Stomach (tissue), 9 donors: ENCODE measurements around the gene SPAG16. TPM values are rescaled to one million over a fixed set of nuclear protein-coding genes. Genes with fewer than 3 reads are reported as not detected.

ENCODE experiments used
- DNase-seq, 2 donors: peaks; one replicate each; pipeline versions ENCODE4 v3.0.0 to v3.0.0-alpha.2; 2013 to 2019
- H3K27ac ChIP-seq, 5 donors: fragments of 200-600 bp in 4 of 5; sonication (generic) in 4 of 5; one replicate each; pipeline ENCODE4 v1.5.1; 2013 to 2019; ENCODE audit warnings: mild to moderate bottlenecking in 1 of 5, moderate library complexity in 1 of 5
- H3K27me3 ChIP-seq, 3 donors: fragments of 200-600 bp; sonication (generic); one replicate each; pipeline ENCODE4 v1.5.1; 2017 to 2019; ENCODE audit warnings: mixed run types in 1 of 3
- H3K36me3 ChIP-seq, 4 donors: fragments of 200-600 bp; sonication (generic); 1 replicate in 3 of 4; 2 replicates in 1 of 4; pipeline ENCODE4 v1.5.1; 2016 to 2019
- H3K4me1 ChIP-seq, 4 donors: fragments of 200-600 bp; sonication (generic); one replicate each; pipeline ENCODE4 v1.5.1; 2016 to 2019
- H3K4me3 ChIP-seq, 4 donors: fragments of 200-600 bp; sonication (generic) in 3 of 4; one replicate each; pipeline ENCODE4 v1.5.1; 2016 to 2019; ENCODE audit warnings: mild to moderate bottlenecking in 1 of 4
- H3K9me3 ChIP-seq, 4 donors: fragments of 200-600 bp; sonication (generic); one replicate each; pipeline ENCODE4 v1.5.1; 2016 to 2019
- EP300 ChIP-seq: sonication (generic); formaldehyde crosslinking; IDR thresholded peaks from one replicate; pipeline ENCODE4 v1.6.1; 2017; ENCODE audit warnings: antibody characterized with exemption
- POLR2A ChIP-seq, 4 donors: fragments of 450-650 bp; IDR thresholded peaks; one replicate each; pipeline ENCODE4 v1.6.1; 2016; ENCODE audit warnings: antibody characterized with exemption in 4 of 4, control low read depth in 2 of 4, mild to moderate bottlenecking in 1 of 4, moderate library complexity in 1 of 4
- POLR2AphosphoS5 ChIP-seq, 3 donors: sonication (generic); formaldehyde crosslinking; IDR thresholded peaks; one replicate each; pipeline ENCODE4 v1.6.1; 2016; ENCODE audit warnings: antibody characterized with exemption in 3 of 3
- WGBS, 5 donors: extraction: QIAGEN DNeasy Blood & Tissue Kit in 3 of 5; methylation state at CpG; one replicate each; pipeline versions ENCODE4 v1.1.5 to v1.1.7; 2013 to 2018; 5-methylcytosine and 5-hydroxymethylcytosine counted together
- intact Hi-C: fragments of 100-400 bp; cut with DNase I; formaldehyde crosslinking; loops from one replicate; pipeline ENCODE4 v1.15.1; 2023; ENCODE audit warnings: low total_unique reads
- polyA plus RNA-seq, 3 donors: library from polyadenylated mRNA; stranded (reverse); fragments of 200-250 nt; gene quantifications; one replicate each; pipeline ENCODE4 v1.2.3, GENCODE V29; 2013
- total RNA-seq, 5 donors: library from RNA; depleted of rRNA; stranded (reverse); fragments of >200 nt; gene quantifications; one replicate each; pipeline versions ENCODE4 v1.1.0 to v1.2.3, GENCODE V29; 2014 to 2016
- TF ChIP-seq, protein P1 (sequence below), 7 experiments: fragments of 450-650 bp in 4 of 7; fragments of 200-600 bp in 3 of 7; sonication (generic) in 3 of 7; IDR thresholded peaks; one replicate each; pipeline ENCODE4 v1.5.1; 2016 to 2019; ENCODE audit warnings: antibody characterized with exemption in 7 of 7, control low read depth in 2 of 7, mild to moderate bottlenecking in 1 of 7
- donor health status: healthy with polysubstance abuse.
- donor health status: Bipolar disorder and iron deficiency.
- donor health status: healthy.

Gene SPAG16
- total and polyA plus RNA-seq, 8 donors = 16.0 to 137 (median 34.4) TPM

DNA sequence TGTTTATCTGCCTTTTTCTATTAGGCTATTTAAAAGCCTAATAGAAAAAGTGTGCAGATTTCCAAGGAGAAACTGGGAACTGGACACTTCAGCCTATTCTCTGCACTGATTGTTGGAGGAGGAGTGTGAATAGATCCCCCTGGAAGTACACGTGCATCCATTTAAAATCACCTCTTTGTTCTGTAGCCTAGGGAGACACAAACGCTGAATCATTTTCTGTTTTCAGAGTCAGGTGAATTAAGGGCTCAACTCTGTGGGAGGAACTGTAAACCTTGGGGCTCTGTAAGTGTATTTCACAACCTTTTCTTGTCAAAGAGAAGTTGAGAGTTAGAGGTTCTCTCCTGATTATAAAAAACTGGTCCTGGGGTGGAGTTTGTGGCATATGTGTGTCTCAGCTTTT lies 159.7 kb downstream of the SPAG16 start:
- TF ChIP-seq POLR2AphosphoS5 (IDR thresholded peaks at IDR 0.05) = no peak
- no peak for TF ChIP-seq POLR2A (IDR thresholded peaks at IDR 0.05)
- TF ChIP-seq EP300 = no peak
- TF ChIP-seq, protein P1, sequence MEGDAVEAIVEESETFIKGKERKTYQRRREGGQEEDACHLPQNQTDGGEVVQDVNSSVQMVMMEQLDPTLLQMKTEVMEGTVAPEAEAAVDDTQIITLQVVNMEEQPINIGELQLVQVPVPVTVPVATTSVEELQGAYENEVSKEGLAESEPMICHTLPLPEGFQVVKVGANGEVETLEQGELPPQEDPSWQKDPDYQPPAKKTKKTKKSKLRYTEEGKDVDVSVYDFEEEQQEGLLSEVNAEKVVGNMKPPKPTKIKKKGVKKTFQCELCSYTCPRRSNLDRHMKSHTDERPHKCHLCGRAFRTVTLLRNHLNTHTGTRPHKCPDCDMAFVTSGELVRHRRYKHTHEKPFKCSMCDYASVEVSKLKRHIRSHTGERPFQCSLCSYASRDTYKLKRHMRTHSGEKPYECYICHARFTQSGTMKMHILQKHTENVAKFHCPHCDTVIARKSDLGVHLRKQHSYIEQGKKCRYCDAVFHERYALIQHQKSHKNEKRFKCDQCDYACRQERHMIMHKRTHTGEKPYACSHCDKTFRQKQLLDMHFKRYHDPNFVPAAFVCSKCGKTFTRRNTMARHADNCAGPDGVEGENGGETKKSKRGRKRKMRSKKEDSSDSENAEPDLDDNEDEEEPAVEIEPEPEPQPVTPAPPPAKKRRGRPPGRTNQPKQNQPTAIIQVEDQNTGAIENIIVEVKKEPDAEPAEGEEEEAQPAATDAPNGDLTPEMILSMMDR (IDR thresholded peaks at IDR 0.05) = no peak
- intact Hi-C loops = no loop called here

DNA sequence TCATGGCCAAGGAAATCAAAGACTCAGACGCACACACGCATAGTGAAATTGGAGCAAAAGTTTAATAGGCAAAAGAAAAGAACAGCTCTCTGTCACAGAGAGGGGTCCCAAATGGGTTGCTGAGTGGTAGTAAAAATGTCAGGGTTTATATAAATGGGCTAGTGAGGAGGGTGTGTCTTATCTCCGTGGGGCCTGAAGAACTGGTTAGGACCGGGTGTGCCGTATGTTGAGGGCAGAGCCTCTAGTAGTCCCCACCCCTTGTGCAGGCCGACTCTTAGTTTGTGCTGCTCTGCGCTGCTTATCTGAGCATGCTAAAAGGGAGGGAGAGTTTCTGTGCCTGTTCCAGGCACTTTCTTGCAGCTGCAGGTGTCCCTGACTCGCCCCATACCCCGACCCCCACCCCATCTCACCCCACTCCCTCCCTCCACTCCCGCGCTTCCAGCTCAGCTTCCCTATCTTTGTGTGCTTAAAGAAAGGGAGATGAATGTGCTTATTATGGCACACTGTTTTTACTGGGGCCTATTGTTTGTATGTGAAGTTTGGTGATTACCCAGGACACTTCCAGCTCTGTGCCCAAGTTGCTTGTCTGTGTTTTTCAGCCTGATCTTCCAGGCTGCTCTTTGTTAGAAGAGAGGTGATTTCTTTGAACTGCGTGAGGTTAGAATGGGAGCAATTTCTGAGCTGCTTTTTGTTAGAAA lies 167.4 kb downstream of the SPAG16 start:
- no peaks in the 10 kb centered on the region for H3K27me3 ChIP-seq
- 17 to 31% (median 21%) methylated on average over 12 of the region's 12 CpGs for WGBS, 5 donors
- intact Hi-C loops = no loop called here
- DNase-seq = peak; percentile 62 to 89
- TF ChIP-seq, protein P1 (IDR thresholded peaks at IDR 0.05) = no peak
- TF ChIP-seq EP300 (no peak), POLR2AphosphoS5 (IDR thresholded peaks at IDR 0.05) (peak in 1 of 3 donors; percentile 17)
- peaks cover 0 to 20% (median 12%) of the 10 kb centered on the region in 4 donors for H3K9me3 ChIP-seq
- H3K4me1 ChIP-seq = peaks cover 0 to 6% (median 0%) of the 10 kb centered on the region in 4 donors
- H3K36me3 ChIP-seq = no peaks in the 10 kb centered on the region
- peak overlapping the region in 2 of 5 donors; percentile 40 to 52 for H3K27ac ChIP-seq
- H3K4me3 ChIP-seq = no peak overlapping the region

More for the DNA sequence above, 159.7 kb downstream of the SPAG16 start:
- Histone ChIP-seq H3K36me3 (no peaks in the 10 kb centered on the region), H3K27me3 (no peaks in the 10 kb centered on the region), H3K9me3 (peaks cover 0 to 10% (median 8%) of the 10 kb centered on the region in 4 donors), H3K4me1 (no peaks in the 10 kb centered on the region), H3K4me3 (no peak overlapping the region), H3K27ac (no peak overlapping the region)
- 47 to 66% (median 54%) methylated on average over 2 of the region's 2 CpGs for WGBS, 5 donors
- DNase-seq = peak in 1 of 2 donors; percentile 17

DNA sequence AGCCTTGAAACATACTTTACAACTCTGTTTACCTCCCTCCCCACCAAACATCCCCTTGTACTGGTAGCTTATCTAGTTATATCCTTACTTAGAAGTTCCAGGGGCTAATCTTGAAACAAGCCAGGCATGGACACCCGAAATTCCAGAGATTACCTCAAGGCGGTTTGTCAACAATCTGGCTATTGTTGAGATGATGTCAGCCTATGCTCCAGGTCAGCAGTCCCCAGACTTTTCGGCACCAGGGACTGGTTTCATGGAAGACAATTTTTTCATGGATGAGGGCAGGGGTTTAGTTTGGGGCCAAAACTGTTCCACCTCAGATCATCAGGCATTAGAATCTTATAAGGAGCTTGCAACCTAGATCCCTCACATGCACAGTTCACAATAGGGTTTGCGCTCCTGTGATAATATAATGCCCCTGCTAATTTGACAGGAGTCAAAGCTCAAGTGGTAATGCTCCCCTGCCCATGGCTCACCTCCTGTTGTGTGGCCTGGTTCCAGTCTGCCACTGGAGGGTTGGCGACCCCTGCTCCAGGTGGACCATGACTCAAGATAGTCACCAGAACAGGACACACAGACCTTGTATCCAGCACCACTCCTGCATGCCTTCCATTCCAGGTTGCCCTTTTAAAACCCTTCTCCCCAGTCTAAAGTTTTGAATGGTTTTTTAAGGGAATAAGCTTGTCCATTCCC lies 171.2 kb downstream of the SPAG16 start:
- Histone ChIP-seq H3K27ac (no peak overlapping the region), H3K9me3 (no peaks in the 10 kb centered on the region), H3K36me3 (no peaks in the 10 kb centered on the region), H3K27me3 (no peaks in the 10 kb centered on the region), H3K4me3 (no peak overlapping the region), H3K4me1 (peaks cover 0 to 6% (median 0%) of the 10 kb centered on the region in 4 donors)
- intact Hi-C loops = no loop called here
- TF ChIP-seq POLR2A (IDR thresholded peaks at IDR 0.05) (no peak), POLR2AphosphoS5 (IDR thresholded peaks at IDR 0.05) (no peak), EP300 (no peak)
- TF ChIP-seq, protein P1 (IDR thresholded peaks at IDR 0.05) = no peak
- 53 to 64% (median 57%) methylated on average over 5 of the region's 5 CpGs for WGBS, 5 donors
- DNase-seq = peak in 1 of 2 donors; percentile 12

DNA sequence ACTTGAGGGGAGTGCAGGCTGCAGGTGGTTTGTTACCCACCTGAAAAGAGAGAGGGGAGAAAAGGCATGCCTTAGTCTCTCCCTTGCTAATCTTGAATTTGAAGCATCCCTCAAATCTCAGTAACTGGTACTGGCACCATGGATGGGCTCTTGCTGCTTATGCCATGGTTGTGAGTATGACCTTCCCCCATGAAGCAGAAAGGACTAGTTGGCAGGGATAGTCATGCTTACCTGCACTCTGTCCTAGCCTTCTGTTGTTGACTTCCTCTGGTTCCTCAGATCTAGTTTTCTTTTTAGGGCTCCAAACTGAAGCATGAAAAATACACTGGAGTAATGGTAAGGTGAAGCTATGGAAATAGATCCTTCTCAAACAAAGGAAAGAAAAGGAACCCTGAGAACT lies 191.2 kb downstream of the SPAG16 start:
- TF ChIP-seq POLR2AphosphoS5 (IDR thresholded peaks at IDR 0.05) (no peak), POLR2A (IDR thresholded peaks at IDR 0.05) (no peak)
- Histone ChIP-seq H3K27me3 (no peaks in the 10 kb centered on the region), H3K27ac (no peak overlapping the region), H3K9me3 (peaks cover 0 to 52% (median 37%) of the 10 kb centered on the region in 4 donors), H3K36me3 (no peaks in the 10 kb centered on the region), H3K4me3 (no peak overlapping the region), H3K4me1 (no peaks in the 10 kb centered on the region)
- intact Hi-C loops = no loop called here
- no peak for DNase-seq

DNA sequence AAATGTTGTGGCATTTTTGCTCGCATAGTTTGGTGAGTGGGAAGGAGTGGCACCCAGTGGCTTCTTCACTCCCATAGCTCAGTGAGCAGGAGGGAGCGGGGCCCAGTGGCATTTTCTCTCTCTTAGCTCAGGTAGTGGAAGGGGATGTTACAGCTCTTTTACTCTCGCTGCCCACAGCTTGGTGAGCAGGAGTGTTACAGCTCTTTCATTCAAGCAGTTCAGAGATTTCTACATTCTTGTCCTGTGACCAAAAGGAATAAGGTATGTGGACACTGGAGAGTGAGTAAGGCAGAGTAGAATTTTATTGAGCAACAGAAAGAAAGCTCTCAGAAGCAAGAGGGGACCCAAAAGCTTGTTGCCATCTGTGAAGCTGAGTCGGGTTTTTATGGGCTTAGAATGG lies 192.4 kb downstream of the SPAG16 start:
- TF ChIP-seq, protein P1 (IDR thresholded peaks at IDR 0.05) = no peak
- TF ChIP-seq POLR2A (IDR thresholded peaks at IDR 0.05) (no peak), EP300 (no peak), POLR2AphosphoS5 (IDR thresholded peaks at IDR 0.05) (no peak)
- H3K9me3 ChIP-seq = peaks cover 0 to 47% (median 37%) of the 10 kb centered on the region in 4 donors
- no peak for DNase-seq
- H3K36me3 ChIP-seq = no peaks in the 10 kb centered on the region
- H3K4me3 ChIP-seq = no peak overlapping the region
- whole genome bisulfite sequencing, 5 donors = 78 to 94% (median 88%) methylated on average over 4 of the region's 4 CpGs
- no peaks in the 10 kb centered on the region for H3K27me3 ChIP-seq
- H3K27ac ChIP-seq = no peak overlapping the region
- intact Hi-C loops = no loop called here
- no peaks in the 10 kb centered on the region for H3K4me1 ChIP-seq
